Testis (tissue), 2 donors: ENCODE results near the gene PISD.

Experiments used
- POLR2A ChIP-seq: fragments of 450-650 bp; IDR thresholded peaks from one replicate; pipeline ENCODE4 v1.6.1; 2017; ENCODE audit warnings: antibody characterized with exemption, mild to moderate bottlenecking, moderate library complexity
- TF ChIP-seq, protein P1 (sequence below), 3 experiments: fragments of 450-650 bp in 2 of 3; fragments of 200-600 bp in 1 of 3; sonication (generic) in 1 of 3; IDR thresholded peaks; one replicate each; pipeline ENCODE4 v1.5.1; 2016 to 2019; ENCODE audit warnings: antibody characterized with exemption in 3 of 3, mild to moderate bottlenecking in 2 of 3, moderate library complexity in 1 of 3

DNA sequence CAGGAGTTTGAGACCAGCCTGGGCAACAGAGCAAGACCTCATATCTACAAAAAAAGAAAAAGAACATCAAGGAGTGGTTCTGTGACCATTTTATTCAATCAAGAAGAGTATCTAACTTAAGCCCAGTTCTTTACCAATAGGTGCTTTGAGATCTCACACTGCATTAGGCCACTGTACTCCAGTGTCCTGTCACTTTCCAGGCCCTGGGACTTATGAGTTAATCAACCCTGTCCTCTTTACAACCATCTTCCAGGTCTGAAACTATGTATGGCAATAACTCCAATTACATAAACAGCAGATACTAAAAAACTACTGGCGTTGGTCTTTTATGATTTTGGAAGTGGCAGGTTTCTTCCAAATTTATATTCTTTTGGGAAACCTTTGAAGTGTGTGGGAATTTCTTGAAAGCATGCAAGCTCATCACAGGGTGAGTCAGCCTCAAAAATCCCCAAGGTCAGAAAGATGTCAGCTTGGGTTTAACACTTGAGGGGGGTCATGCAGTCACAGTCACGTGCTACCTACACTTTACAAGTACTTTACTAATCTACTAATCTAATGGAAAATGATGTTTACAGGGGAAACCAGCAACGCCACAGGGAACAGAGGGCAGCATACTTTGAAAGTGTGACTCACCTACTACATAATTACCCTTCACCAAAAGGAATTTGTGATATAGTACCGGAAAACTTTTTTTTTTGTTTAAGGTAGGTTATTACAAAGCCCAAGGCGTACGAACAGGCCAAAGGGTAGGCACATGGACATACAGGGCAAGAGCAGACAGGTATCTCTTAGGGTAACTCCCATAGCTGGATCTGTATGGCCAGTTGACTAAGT is 15.6 kb downstream of the PISD start:
- TF ChIP-seq, protein P1, sequence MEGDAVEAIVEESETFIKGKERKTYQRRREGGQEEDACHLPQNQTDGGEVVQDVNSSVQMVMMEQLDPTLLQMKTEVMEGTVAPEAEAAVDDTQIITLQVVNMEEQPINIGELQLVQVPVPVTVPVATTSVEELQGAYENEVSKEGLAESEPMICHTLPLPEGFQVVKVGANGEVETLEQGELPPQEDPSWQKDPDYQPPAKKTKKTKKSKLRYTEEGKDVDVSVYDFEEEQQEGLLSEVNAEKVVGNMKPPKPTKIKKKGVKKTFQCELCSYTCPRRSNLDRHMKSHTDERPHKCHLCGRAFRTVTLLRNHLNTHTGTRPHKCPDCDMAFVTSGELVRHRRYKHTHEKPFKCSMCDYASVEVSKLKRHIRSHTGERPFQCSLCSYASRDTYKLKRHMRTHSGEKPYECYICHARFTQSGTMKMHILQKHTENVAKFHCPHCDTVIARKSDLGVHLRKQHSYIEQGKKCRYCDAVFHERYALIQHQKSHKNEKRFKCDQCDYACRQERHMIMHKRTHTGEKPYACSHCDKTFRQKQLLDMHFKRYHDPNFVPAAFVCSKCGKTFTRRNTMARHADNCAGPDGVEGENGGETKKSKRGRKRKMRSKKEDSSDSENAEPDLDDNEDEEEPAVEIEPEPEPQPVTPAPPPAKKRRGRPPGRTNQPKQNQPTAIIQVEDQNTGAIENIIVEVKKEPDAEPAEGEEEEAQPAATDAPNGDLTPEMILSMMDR (IDR thresholded peaks at IDR 0.05) = no peak
- TF ChIP-seq POLR2A = no peak
